Measurements from ENCODE around the gene PRR16. TPM values are rescaled to one million over a fixed set of nuclear protein-coding genes. Genes with fewer than 3 reads are reported as not detected.

The PRR16 gene
- total RNA-seq, 1 donor from 2014 or later, result 28.7 TPM

GRCh38 chr5:120600639-120601038 lies 136.5 kb downstream of the PRR16 start:
- Histone ChIP-seq H3K4me1 (no peaks in the 10 kb centered on the region), H3K27ac (no peak overlapping the region), H3K4me3 (no peak overlapping the region), H3K36me3 (no peaks in the 10 kb centered on the region), H3K27me3 (no peaks in the 10 kb centered on the region), H3K9me3 (peaks cover 0 to 21% of the 10 kb centered on the region in 2 donors)
- no peak for DNase-seq (ENCODE audit: low spot score in 2 of 2)
- TF ChIP-seq CTCF (IDR thresholded peaks at IDR 0.05), result no peak
- intact Hi-C loops (cut with DNase I), result loop anchor here (10.0 kb wide), 1 partner anchor 546 kb away; no protein-coding TSS in a partner anchor

- peaks cover 0 to 21% of the 10 kb centered on the region in 2 donors for H3K9me3 ChIP-seq
- H3K27me3 ChIP-seq, result no peaks in the 10 kb centered on the region
- no peak overlapping the region for H3K27ac ChIP-seq
- intact Hi-C loops (cut with DNase I), result loop anchor here (10.0 kb wide), 1 partner anchor 547 kb away; no protein-coding TSS in a partner anchor
- H3K36me3 ChIP-seq, result no peaks in the 10 kb centered on the region
- no peak for DNase-seq (ENCODE audit: low spot score in 2 of 2)
- no peak for TF ChIP-seq CTCF (IDR thresholded peaks at IDR 0.05)
- H3K4me1 ChIP-seq, result no peaks in the 10 kb centered on the region
- no peak overlapping the region for H3K4me3 ChIP-seq
These were observed 137.9 kb downstream of the PRR16 start for GRCh38 chr5:120602033-120602432.

GRCh38 chr5:120604884-120605283 lies 140.8 kb downstream of the PRR16 start:
- H3K4me3 ChIP-seq, result no peak overlapping the region
- intact Hi-C loops (cut with DNase I), result loop anchor here (10.0 kb wide), 1 partner anchor 550 kb away; no protein-coding TSS in a partner anchor
- peaks cover 0 to 3% of the 10 kb centered on the region in 2 donors for H3K4me1 ChIP-seq
- H3K36me3 ChIP-seq, result no peaks in the 10 kb centered on the region
- peaks cover 0 to 21% of the 10 kb centered on the region in 2 donors for H3K9me3 ChIP-seq
- no peaks in the 10 kb centered on the region for H3K27me3 ChIP-seq
- TF ChIP-seq CTCF (IDR thresholded peaks at IDR 0.05), result no peak
- H3K27ac ChIP-seq, result no peak overlapping the region
- DNase-seq (ENCODE audit: low spot score in 2 of 2), result no peak

- peaks cover 0 to 21% of the 10 kb centered on the region in 2 donors for H3K9me3 ChIP-seq
- no peak for DNase-seq (ENCODE audit: low spot score in 2 of 2)
- no peaks in the 10 kb centered on the region for H3K36me3 ChIP-seq
- no peak for TF ChIP-seq CTCF (IDR thresholded peaks at IDR 0.05)
- H3K27ac ChIP-seq, result no peak overlapping the region
- peaks cover 0 to 5% of the 10 kb centered on the region in 2 donors for H3K4me1 ChIP-seq
- no peak overlapping the region for H3K4me3 ChIP-seq
- no peaks in the 10 kb centered on the region for H3K27me3 ChIP-seq
- intact Hi-C loops (cut with DNase I), result loop anchor here (10.0 kb wide), 1 partner anchor 551 kb away; no protein-coding TSS in a partner anchor
These were observed 141.4 kb downstream of the PRR16 start for GRCh38 chr5:120605325-120606079.

- peak overlapping the region in 1 of 2 donors; percentile 33 for H3K27ac ChIP-seq
- H3K4me3 ChIP-seq, result peak overlapping the region in 1 of 2 donors; percentile 19
- no peaks in the 10 kb centered on the region for H3K27me3 ChIP-seq
- TF ChIP-seq CTCF (IDR thresholded peaks at IDR 0.05), result no peak
- no peaks in the 10 kb centered on the region for H3K36me3 ChIP-seq
- no peak for DNase-seq (ENCODE audit: low spot score in 2 of 2)
- H3K9me3 ChIP-seq, result no peaks in the 10 kb centered on the region
- peaks cover 0 to 14% of the 10 kb centered on the region in 2 donors for H3K4me1 ChIP-seq
- intact Hi-C loops (cut with DNase I), result loop anchor here (10.0 kb wide), 1 partner anchor 555 kb away; no protein-coding TSS in a partner anchor
These were observed 145.5 kb downstream of the PRR16 start for GRCh38 chr5:120609570-120609969.

Data from ascending aorta (tissue), 2 donors.